Thyroid gland (tissue), 4 donors: ENCODE data around the gene MEX3B.

ENCODE experiments used
- POLR2A ChIP-seq, 2 donors: fragments of 450-650 bp; IDR thresholded peaks; one replicate each; pipeline ENCODE4 v1.6.1; 2017; ENCODE audit warnings: antibody characterized with exemption in 2 of 2, mild to moderate bottlenecking in 2 of 2, moderate library complexity in 1 of 2
- TF ChIP-seq, protein P1 (sequence below), 6 experiments: fragments of 200-600 bp in 3 of 6; fragments of 450-650 bp in 3 of 6; sonication (generic) in 3 of 6; IDR thresholded peaks; one replicate each; pipeline ENCODE4 v1.5.1; 2016 to 2019; ENCODE audit warnings: antibody characterized with exemption in 6 of 6, mild to moderate bottlenecking in 2 of 6, inconsistent platforms in 1 of 6, moderate library complexity in 1 of 6

DNA sequence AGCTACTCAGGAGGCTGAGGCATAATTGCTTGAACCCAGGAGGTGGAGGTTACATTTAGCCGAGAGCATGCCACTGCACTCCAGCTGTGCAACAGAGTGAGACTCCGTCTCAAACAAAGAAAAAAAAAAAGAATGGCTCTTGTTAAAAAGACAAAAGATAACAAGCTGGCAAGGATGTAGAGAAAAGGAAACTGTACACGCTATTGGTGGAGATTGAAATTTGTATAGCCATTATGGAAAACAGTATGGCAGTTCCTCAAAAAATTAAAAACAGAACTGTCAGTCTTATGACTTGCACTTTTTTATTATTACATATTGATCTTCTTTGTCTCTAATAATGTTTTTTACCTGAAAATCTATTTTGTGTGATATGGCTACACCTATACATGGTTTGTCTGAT, 41.9 kb downstream of the MEX3B start:
- TF ChIP-seq, protein P1, sequence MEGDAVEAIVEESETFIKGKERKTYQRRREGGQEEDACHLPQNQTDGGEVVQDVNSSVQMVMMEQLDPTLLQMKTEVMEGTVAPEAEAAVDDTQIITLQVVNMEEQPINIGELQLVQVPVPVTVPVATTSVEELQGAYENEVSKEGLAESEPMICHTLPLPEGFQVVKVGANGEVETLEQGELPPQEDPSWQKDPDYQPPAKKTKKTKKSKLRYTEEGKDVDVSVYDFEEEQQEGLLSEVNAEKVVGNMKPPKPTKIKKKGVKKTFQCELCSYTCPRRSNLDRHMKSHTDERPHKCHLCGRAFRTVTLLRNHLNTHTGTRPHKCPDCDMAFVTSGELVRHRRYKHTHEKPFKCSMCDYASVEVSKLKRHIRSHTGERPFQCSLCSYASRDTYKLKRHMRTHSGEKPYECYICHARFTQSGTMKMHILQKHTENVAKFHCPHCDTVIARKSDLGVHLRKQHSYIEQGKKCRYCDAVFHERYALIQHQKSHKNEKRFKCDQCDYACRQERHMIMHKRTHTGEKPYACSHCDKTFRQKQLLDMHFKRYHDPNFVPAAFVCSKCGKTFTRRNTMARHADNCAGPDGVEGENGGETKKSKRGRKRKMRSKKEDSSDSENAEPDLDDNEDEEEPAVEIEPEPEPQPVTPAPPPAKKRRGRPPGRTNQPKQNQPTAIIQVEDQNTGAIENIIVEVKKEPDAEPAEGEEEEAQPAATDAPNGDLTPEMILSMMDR (IDR thresholded peaks at IDR 0.05), result no peak
- no peak for TF ChIP-seq POLR2A (IDR thresholded peaks at IDR 0.05)
